GM18526 (cell line): Measurements from ENCODE around the gene ATP6V1F.

ENCODE experiments used
- POLR2A ChIP-seq: IDR thresholded peaks from 3 replicates; pipeline ENCODE4 v1.6.1; 2011; ENCODE audit not compliant: insufficient read length; ENCODE audit errors: extremely low read depth

Gene ATP6V1F

GRCh38 chr7:128867241-128867640 lies 4.6 kb downstream of the ATP6V1F start:
- TF ChIP-seq POLR2A = no peak

DNA sequence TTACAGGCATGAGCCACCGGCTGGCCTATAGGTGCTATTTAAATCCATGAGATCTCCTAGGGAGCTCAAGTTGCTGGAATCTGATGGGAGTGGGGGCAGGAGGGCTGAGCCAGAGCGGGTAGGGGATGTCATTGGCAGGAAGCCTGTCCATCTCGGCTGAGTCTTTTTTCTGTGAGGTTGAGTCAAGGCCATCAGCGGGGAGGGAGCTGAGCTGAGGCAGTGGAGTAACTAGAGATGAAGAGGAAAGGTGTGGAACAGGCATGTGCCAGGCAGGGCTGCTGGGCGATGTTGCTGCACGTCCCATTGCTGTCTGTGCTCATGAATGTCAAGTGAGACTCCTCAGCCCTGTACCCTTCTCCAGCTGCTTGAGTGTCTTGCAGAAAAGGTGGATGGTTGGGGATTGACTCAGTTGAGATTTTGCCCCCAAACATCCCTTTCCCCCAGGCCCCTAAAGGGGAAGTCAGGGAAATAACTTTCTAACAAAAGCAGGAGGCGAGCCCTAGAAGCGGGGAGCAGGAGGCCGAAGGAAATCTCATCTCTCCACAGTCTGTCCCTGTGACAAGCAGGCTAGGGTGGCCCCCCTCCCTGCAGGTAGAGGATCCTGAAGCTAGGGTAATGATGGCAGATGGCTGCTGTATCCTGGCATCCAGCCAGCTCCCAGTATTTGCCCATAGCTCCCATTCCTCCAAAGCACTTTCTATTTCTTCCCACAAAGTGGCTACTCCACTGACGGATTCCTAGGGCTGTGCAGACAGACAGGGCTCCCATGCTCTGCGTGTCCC lies 5.4 kb downstream of the ATP6V1F start:
- no peak for TF ChIP-seq POLR2A

GRCh38 chr7:128868624-128869137 lies 6.0 kb downstream of the ATP6V1F start:
- no peak for TF ChIP-seq POLR2A

GRCh38 chr7:128869138-128869943 lies 6.7 kb downstream of the ATP6V1F start:
- TF ChIP-seq POLR2A = no peak

DNA sequence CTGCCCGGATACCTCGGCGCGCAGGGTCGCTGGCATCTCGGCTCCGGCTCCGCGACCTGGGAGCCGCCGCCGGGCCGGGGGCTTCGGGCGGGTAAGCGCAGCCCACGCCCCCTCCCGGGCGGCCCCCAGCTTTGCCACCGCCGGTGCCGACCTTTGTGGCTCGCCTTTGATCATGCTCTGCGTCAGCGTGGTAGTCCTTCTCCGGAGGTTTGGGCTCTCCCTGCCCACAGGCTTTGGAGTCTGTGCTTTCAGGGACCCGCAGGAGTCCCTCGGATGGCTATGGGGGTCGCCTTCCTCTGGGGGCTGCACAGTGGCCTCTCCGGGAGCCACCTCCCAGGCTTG lies 7.3 kb downstream of the ATP6V1F start:
- TF ChIP-seq POLR2A = no peak

GRCh38 chr7:128871050-128871449 lies 8.4 kb downstream of the ATP6V1F start:
- TF ChIP-seq POLR2A = no peak

GRCh38 chr7:128872394-128872824 lies 9.8 kb downstream of the ATP6V1F start:
- TF ChIP-seq POLR2A = no peak

GRCh38 chr7:128873234-128873633 lies 10.6 kb downstream of the ATP6V1F start:
- TF ChIP-seq POLR2A = no peak

DNA sequence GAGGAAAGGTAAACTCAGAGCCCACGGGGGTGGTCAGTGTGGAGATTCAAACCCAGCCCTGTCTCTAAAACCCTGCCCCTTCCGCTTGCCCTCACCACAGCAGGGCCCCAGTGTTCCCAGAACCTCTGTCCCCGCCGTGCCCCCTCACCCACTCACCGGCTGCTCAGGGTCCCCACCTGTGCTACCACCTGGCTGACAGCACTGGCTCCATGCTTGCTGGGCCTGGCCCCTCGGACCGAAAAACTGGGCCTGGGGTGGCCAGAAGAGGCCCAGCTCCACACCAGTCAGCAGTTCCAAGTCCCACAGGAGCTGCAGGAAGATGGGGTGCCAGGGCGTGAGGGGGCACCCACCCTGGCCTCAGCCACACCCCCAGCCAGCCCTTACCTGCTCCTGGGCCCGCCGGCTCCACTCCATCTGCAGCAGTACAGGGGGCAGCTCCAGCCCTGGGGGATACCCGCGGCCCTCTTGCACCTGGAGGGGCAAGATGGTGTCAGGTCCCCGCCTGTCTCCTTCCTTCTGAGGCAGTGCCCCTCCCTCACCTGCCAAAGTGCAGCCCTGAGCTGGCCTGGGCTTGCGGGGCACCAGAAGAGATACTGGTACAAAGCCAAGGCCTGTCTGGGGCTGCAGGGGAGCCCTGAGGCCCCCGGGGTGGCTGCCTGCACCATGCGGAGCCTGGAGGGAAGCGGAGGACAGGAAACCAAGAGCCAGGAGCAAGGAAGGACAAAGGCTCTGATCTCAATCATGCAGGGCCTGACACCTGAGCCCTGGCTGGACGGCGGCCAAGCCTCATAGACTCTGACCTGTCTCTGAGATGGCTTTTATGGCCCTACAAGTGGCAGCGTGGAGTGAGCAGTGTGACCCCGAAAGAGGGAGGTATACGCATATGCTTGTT lies 11.7 kb downstream of the ATP6V1F start:
- no peak for TF ChIP-seq POLR2A

DNA sequence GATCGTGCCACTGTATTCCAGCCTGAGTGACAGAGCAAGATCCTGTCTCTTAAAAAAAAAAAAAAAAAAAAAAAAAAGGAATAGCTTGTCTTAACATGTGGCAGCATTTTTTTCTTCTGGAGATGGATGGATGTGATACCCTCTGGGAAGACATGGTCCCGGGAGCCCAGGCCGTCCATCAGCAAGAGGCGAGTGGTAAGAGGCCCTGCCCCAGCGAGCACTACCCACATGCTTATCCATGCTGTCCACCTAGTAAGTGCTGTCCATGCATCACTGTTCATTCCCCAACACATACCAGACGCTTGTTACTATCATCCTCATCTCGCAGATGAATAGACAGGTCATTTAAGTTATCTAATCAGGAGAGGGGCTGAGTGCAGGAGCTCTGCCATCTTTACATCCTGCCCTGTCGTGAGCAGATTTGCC lies 12.9 kb downstream of the ATP6V1F start:
- no peak for TF ChIP-seq POLR2A

DNA sequence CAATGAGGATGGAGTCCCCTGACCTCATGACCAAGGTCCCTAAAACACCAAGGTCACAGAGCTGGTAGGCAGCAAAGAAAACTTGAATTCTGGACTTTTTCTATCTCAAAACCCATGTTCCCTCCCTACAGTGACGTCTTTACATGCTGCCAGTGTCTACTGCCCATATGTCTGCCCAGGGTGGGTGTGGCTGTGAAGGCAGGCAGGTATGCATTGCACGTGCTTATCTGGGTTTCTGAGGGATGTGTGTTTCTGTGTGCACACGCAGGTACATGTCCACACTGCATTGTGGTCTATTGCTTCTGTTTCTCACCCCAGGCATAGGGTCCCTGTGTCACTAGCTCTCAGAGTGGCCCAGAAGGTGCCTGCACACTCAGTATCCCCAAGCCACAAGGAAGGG lies 13.5 kb downstream of the ATP6V1F start:
- no peak for TF ChIP-seq POLR2A

DNA sequence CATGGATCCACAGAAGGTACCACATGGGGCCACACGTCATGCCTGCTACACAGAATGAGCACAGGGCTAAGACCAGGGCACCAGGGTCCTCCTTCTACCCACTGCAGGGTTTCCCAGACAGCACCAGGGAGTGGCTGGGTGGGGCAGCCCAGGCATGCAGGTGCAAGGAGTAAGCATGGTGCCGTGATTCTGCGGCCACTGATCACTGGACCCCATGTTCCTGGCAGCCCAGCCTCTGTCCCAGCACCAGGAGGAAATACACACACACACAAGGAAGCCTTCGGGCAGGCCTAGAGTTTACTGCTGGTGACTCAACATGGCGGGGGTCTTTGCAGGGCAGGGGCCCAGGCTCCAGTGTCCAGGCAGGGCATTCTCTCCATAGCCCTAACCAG lies 13.9 kb downstream of the ATP6V1F start:
- TF ChIP-seq POLR2A = no peak

DNA sequence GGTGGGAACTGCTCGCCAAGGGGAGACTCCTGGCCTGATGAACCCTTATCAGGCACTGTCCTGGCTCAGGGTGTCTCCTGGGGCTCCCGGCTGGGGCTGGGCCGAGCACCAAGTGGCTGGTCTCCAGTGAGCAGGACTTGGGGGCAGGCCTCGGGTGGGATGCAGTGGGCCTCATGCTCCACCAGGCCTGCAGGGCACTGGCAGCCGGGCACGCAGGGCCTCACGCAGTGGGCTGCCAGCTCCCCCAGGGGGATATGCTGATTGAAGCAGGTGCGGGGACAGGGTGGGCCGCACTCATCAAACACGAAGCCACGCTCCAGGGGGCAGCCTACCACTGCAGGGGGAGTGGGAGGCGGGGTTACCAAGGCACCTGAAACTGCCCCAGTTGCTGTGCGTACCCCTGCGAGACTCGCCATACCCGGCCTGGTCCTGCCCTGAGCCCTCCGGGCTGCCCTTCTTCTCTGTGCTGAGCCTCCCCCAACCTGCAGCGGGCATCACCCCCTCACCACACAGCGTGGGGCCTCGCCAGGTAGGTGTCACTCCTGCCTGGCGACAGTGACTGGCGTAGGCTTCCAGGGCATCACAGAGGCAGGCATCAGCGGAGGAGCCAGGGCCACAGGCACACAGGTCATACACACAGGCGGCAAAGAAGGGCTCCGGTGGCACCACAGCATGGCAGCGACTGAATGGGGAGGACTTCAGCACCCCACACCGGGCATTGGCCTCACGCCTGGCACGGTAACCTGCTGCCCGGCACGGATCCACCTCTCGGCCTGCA lies 14.5 kb downstream of the ATP6V1F start:
- no peak for TF ChIP-seq POLR2A

DNA sequence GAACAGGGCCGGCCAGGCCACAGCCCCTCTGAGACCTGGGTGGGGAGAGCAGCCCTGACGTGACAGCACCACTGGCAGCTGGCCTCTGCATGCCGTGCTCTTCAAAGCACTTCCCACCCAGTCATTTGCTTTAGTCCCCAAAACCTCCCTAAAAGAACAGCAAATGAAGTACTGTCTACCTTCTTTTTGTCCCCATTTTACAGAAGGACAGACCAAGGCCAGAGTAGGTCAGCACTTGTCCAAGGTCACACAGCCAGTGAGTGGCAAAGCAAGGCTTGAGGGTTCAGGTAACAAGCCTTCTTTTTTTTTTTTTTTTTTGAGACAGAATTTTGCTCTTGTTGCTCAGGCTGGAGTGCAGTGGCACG lies 15.1 kb downstream of the ATP6V1F start:
- TF ChIP-seq POLR2A = no peak
